ENCODE results near the gene GFER. TPM values are rescaled to one million over a fixed set of nuclear protein-coding genes. Genes with fewer than 3 reads are reported as not detected.

GFER gene
- total and polyA plus RNA-seq, 9 of the 15 experiments (the other 6 are each of a cell fraction or from before 2014, with no cell fraction given): 4.3 to 53.7 (median 19.8) TPM

- TF ChIP-seq OTX1 (CRISPR knock-in tag; IDR thresholded peaks at IDR 0.05): 0 out of 2 replicates have a peak, but pooled peaks have one; percentile 11
- TF ChIP-seq CEBPG (CRISPR knock-in tag; IDR thresholded peaks at IDR 0.05): peak; percentile 85
- peak; percentile 6 to 57; a peak in 1 of 4 replicates for TF ChIP-seq CEBPG (tag; conservative IDR thresholded peaks at IDR 0.05 in 1 of 2, IDR thresholded peaks at IDR 0.05 in 1 of 2)
- TF ChIP-seq MYC (IDR thresholded peaks at IDR 0.05; ENCODE audit: low read depth, low read length): peak; percentile 55
- peak; percentile 62; the same call in 1 of the 2 replicates for TF ChIP-seq MYC (CRISPR knock-in tag; IDR thresholded peaks at IDR 0.05; ENCODE audit: borderline replicate concordance, low read depth)
- TF ChIP-seq USF1 (CRISPR knock-in tag; IDR thresholded peaks at IDR 0.05): peak; percentile 75
- TF ChIP-seq PHF21A (IDR thresholded peaks at IDR 0.05; ENCODE audit: borderline replicate concordance, low read depth): no peak
- TF ChIP-seq TFAP4 (CRISPR knock-in tag; IDR thresholded peaks at IDR 0.05; ENCODE audit: borderline replicate concordance): peak; percentile 20; the same call in 1 of the 2 replicates
These were observed 24.1 kb downstream of the GFER start (continued) for GRCh38 chr16:2008009-2008526.
